Ovary (tissue), 9 donors: ENCODE results near the gene C13orf46. TPM values are rescaled to one million over a fixed set of nuclear protein-coding genes. Genes with fewer than 3 reads are reported as not detected.
A peak's percentile ranks its signal among the peaks of the same experiment; 100 is the strongest.

Source experiments
- DNase-seq, 5 donors: peaks; one replicate each; pipeline ENCODE4 v3.0.0-alpha.2; 2019 to 2020
- H3K27ac ChIP-seq, 2 donors: fragments of 200-600 bp; one replicate each; pipeline versions ENCODE4 v1.5.1 to v1.8.0; 2019 to 2022
- H3K27me3 ChIP-seq: fragments of 200-600 bp; one replicate; pipeline ENCODE4 v1.8.0; 2022
- H3K36me3 ChIP-seq: fragments of 200-600 bp; sonication (generic); one replicate; pipeline ENCODE4 v1.5.1; 2019
- H3K4me1 ChIP-seq: one replicate; pipeline ENCODE4 v1.8.1; 2013; ENCODE audit warnings: mild to moderate bottlenecking, moderate library complexity; ENCODE audit not compliant: insufficient read depth
- H3K4me3 ChIP-seq: fragments of 200-600 bp; sonication (generic); one replicate; pipeline ENCODE4 v1.5.1; 2017
- H3K9me3 ChIP-seq, 2 donors: fragments of 200-600 bp in 1 of 2; sonication (generic) in 1 of 2; one replicate each; pipeline versions ENCODE4 v1.5.1 to v1.8.1; 2013 to 2019; ENCODE audit warnings: mild to moderate bottlenecking in 1 of 2, moderate library complexity in 1 of 2
- CTCF ChIP-seq, 3 donors: fragments of 450-650 bp in 2 of 3; fragments of 200-600 bp in 1 of 3; IDR thresholded peaks; one replicate each; pipeline versions ENCODE4 v1.5.1 to v1.8.0; 2016 to 2022; ENCODE audit warnings: antibody characterized with exemption in 3 of 3, mild to moderate bottlenecking in 1 of 3
- EP300 ChIP-seq: sonication (generic); formaldehyde crosslinking; IDR thresholded peaks from one replicate; pipeline ENCODE4 v1.6.1; 2017; ENCODE audit warnings: antibody characterized with exemption
- POLR2A ChIP-seq: fragments of 450-650 bp; IDR thresholded peaks from one replicate; pipeline ENCODE4 v1.6.1; 2017; ENCODE audit warnings: antibody characterized with exemption, mild to moderate bottlenecking, moderate library complexity
- WGBS, 3 donors: extraction: QIAGEN DNeasy Blood & Tissue Kit in 1 of 3; methylation state at CpG; one replicate each; pipeline versions ENCODE4 v1.1.5 to v1.1.7; 2013 to 2017; 5-methylcytosine and 5-hydroxymethylcytosine counted together
- intact Hi-C, 4 donors: fragments of 100-400 bp; cut with DNase I; formaldehyde crosslinking; loops; one replicate each; pipeline versions ENCODE4 v1.11.0 to v1.15.1; 2022 to 2023
- polyA plus RNA-seq, 2 donors: library from polyadenylated mRNA; stranded (reverse); fragments of 200-250 nt in 1 of 2; fragments of 350-450 nt in 1 of 2; fragmentation: Illumina TruSeq in 1 of 2; extraction: RNeasy Lipid Tissue Mini Kit (QIAGEN cat#74804) in 1 of 2; gene quantifications; one replicate each; pipeline ENCODE4 v1.2.3, GENCODE V29; 2013 to 2014
- total RNA-seq, 7 donors: library from RNA; depleted of rRNA in 2 of 7; stranded (reverse); fragments of >200 nt in 2 of 7; fragmentation: NEBNext Ultra II Directional in 3 of 7; extraction: Animal tissue kit (Norgen Biotek cat#: 25700) in 3 of 7; gene quantifications; one replicate each; pipeline versions ENCODE4 v1.1.0 to v1.2.4, GENCODE V29; 2016 to 2023
- donor health status: DM: no; HTN: no; CAD: no; lungs with moderate emphysema.
- donor health status: DM: no; HTN: no; CAD: no.
- donor health status: Bipolar disorder and iron deficiency.
- donor health status: DM: yes; HTN: yes; CAD: no.
- donor health status: DM: no; HTN: no; CAD: no.
- donor health status: DM: yes; HTN: yes; CAD: no.

The C13orf46 gene
- total and polyA plus RNA-seq, 9 donors = 0.05 to 2.0 (median 0.50) TPM; not detected in 2

- Histone ChIP-seq H3K4me3 (no peak overlapping the region), H3K36me3 (no peaks in the 10 kb centered on the region), H3K27me3 (no peaks in the 10 kb centered on the region), H3K9me3 (no peaks in the 10 kb centered on the region), H3K4me1 (no peaks in the 10 kb centered on the region), H3K27ac (no peak overlapping the region)
- no peak for TF ChIP-seq CTCF (IDR thresholded peaks at IDR 0.05)
- TF ChIP-seq POLR2A = no peak
- no peak for TF ChIP-seq EP300
- peak in 2 of 5 donors; percentile 9 to 39 for DNase-seq
- intact Hi-C loops = no loop called here
- 38 to 52% (median 48%) methylated on average over 19 of the region's 19 CpGs for WGBS, 3 donors
Measured at GRCh38 chr13:113970810-113971470, 2.9 kb downstream of the C13orf46 start.

GRCh38 chr13:113969973-113970611 is 3.8 kb downstream of the C13orf46 start:
- no peaks in the 10 kb centered on the region for H3K27me3 ChIP-seq
- intact Hi-C loops = loop anchor here in 1 of 4 donors (5.0 kb wide), 1 partner anchor 47 kb away; no protein-coding TSS in a partner anchor
- no peak overlapping the region for H3K27ac ChIP-seq
- no peaks in the 10 kb centered on the region for H3K4me1 ChIP-seq
- 91 to 98% (median 95%) methylated on average over 20 of the region's 20 CpGs for WGBS, 3 donors
- DNase-seq = peak in 2 of 5 donors; percentile 9 to 29
- no peak overlapping the region for H3K4me3 ChIP-seq
- no peaks in the 10 kb centered on the region for H3K36me3 ChIP-seq
- TF ChIP-seq POLR2A (no peak), EP300 (no peak), CTCF (IDR thresholded peaks at IDR 0.05) (no peak)
- H3K9me3 ChIP-seq = no peaks in the 10 kb centered on the region

- intact Hi-C loops = loop anchor here in 1 of 4 donors (5.0 kb wide), 1 partner anchor 48 kb away; no protein-coding TSS in a partner anchor
- H3K9me3 ChIP-seq = no peaks in the 10 kb centered on the region
- TF ChIP-seq CTCF (IDR thresholded peaks at IDR 0.05) = no peak
- TF ChIP-seq POLR2A = no peak
- TF ChIP-seq EP300 = no peak
- peak in 2 of 5 donors; percentile 7 to 31 for DNase-seq
- no peaks in the 10 kb centered on the region for H3K36me3 ChIP-seq
- no peaks in the 10 kb centered on the region for H3K4me1 ChIP-seq
- no peaks in the 10 kb centered on the region for H3K27me3 ChIP-seq
- WGBS, 3 donors = 94 to 95% (median 95%) methylated on average over 25 of the region's 25 CpGs
- no peak overlapping the region for H3K4me3 ChIP-seq
- no peak overlapping the region for H3K27ac ChIP-seq
Measured at GRCh38 chr13:113969311-113969972, 4.4 kb downstream of the C13orf46 start.

- H3K4me3 ChIP-seq = no peak overlapping the region
- H3K36me3 ChIP-seq = no peaks in the 10 kb centered on the region
- H3K27ac ChIP-seq = no peak overlapping the region
- intact Hi-C loops = loop anchor here in 1 of 4 donors (5.0 kb wide), 1 partner anchor 49 kb away; no protein-coding TSS in a partner anchor
- H3K27me3 ChIP-seq = no peaks in the 10 kb centered on the region
- WGBS, 3 donors = 91 to 92% (median 92%) methylated on average over 17 of the region's 17 CpGs
- H3K9me3 ChIP-seq = no peaks in the 10 kb centered on the region
- TF ChIP-seq CTCF (IDR thresholded peaks at IDR 0.05) = no peak
- no peak for TF ChIP-seq EP300
- no peak for TF ChIP-seq POLR2A
- no peaks in the 10 kb centered on the region for H3K4me1 ChIP-seq
- peak in 1 of 5 donors; percentile 10 for DNase-seq
Measured at GRCh38 chr13:113968463-113969310, 5.2 kb downstream of the C13orf46 start.
